ENCODE results near the gene COL15A1. TPM values are rescaled to one million over a fixed set of nuclear protein-coding genes. Genes with fewer than 3 reads are reported as not detected.

The COL15A1 gene
- total and polyA plus RNA-seq, 2 donors (not counting 1 experiment from before 2014, with no cell fraction given) = not detected

DNA sequence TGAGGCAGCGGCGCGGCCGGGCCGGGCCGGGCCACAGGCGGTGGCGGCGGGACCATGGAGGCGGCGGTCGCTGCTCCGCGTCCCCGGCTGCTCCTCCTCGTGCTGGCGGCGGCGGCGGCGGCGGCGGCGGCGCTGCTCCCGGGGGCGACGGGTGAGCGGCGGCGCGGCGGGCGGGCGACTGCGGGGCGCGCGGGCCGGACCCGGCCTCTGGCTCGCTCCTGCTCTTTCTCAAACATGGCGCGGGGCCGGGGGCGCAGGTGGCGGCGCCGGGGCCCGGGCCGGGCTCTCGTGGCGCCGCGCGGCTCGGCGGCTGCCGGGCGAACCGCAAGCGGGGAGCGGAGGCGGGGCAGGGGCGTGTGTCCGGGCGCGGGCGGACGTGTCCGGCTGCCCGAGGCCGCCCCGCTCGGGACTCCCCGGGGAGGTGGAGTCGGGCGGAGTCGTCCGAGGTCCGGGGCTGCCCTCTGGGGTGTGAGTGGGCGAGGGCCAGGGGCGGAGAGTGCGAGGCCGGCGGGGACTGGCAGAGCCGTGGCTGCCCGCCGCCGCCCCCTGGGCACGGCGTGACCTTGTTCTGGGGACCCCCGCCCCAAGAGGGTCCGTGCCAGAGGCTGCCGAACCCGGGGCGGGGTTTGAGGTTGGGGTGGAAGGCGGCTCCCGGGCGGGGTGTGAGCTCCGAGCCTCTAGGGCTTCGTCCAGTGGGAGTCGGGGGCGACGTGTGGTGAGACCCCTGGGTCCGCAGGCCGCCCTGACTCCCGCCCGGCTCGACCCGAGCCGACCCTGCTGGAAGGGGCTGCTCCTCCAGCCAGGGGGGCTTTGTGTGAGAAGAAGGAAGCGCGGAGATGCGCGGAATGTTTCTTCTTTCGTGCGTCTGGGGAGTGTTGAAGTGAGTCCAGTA is 161.7 kb downstream of the COL15A1 start:
- ATAC-seq (ENCODE audit: low read depth) (peak; percentile 19), DNase-seq (peak; percentile 58)
- Histone ChIP-seq H3K4me1 (ENCODE audit: control insufficient read depth in 2 of 2, insufficient read depth in 2 of 2, low read length in 2 of 2) (peaks cover 43 to 48% of the 10 kb centered on the region in 2 donors), H3K9me3 (ENCODE audit: control extremely low read depth in 1 of 3, control insufficient read depth in 2 of 3, insufficient read depth in 1 of 3, low read length in 2 of 3) (no peaks in the 10 kb centered on the region), H3K27ac (ENCODE audit: low read length in 2 of 2) (peak overlapping the region; percentile 16 to 74), H3K27me3 (replicated peaks in 1 of 4; ENCODE audit: control extremely low read depth in 1 of 4, control insufficient read depth in 3 of 4, insufficient read depth in 4 of 4, low read length in 3 of 4) (no peaks in the 10 kb centered on the region), H3K9ac (ENCODE audit: low read length) (peak overlapping the region; percentile 80), H3K4me3 (ENCODE audit: control extremely low read depth in 1 of 5, extremely low read depth in 1 of 5, insufficient read depth in 1 of 5, low read depth in 2 of 5, low read length in 4 of 5) (peak overlapping the region; percentile 64 to 87 (median 79)), H2AFZ (ENCODE audit: insufficient read depth, low read depth, low read length, poor library complexity, severe bottlenecking) (peak overlapping the region; percentile 48), H3K4me2 (replicated peaks; ENCODE audit: low read depth, low read length, poor library complexity, severe bottlenecking) (peak overlapping the region; percentile 94), H3K79me2 (ENCODE audit: control insufficient read depth, insufficient read depth, low read length) (peaks cover 50% of the 10 kb centered on the region), H3K36me3 (replicated peaks in 1 of 2; ENCODE audit: control extremely low read depth in 1 of 2, control insufficient read depth in 1 of 2, extremely low read depth in 1 of 2, insufficient read depth in 2 of 2, low read length in 1 of 2) (no peaks in the 10 kb centered on the region), H4K20me1 (ENCODE audit: control insufficient read depth, insufficient read depth, low read length, poor library complexity, severe bottlenecking) (no peaks in the 10 kb centered on the region)
- intact Hi-C loops (cut with micrococcal nuclease) = loop anchor here (1.0 to 2.0 kb wide), 2 partner anchors 14 to 715 kb away; partner anchors contain the start of gene NR4A3
- Mint-ChIP-seq H3K9me3 (ENCODE audit: insufficient read depth) (no peaks in the 10 kb centered on the region), H3K27me3 (no peaks in the 10 kb centered on the region), H3K4me3 (peak overlapping the region; percentile 87), H3K4me1 (peaks cover 56% of the 10 kb centered on the region), H3K27ac (peak overlapping the region; percentile 88)
- ChIA-PET POLR2A (interaction anchor here (1.0 to 3.1 kb wide), 6 partner anchors 7 to 47 kb away, joined by 3 to 13 read pairs (median 5); no protein-coding TSS in a partner anchor), CTCF (interaction anchor here (0.7 to 8.3 kb wide), 11 partner anchors 11 to 719 kb away, joined by 3 to 82 read pairs (median 5); no protein-coding TSS in a partner anchor)
- WGBS (ENCODE audit: insufficient coverage) = under 1% methylated on average over 118 of the region's 118 CpGs
- TF ChIP-seq, protein P1, sequence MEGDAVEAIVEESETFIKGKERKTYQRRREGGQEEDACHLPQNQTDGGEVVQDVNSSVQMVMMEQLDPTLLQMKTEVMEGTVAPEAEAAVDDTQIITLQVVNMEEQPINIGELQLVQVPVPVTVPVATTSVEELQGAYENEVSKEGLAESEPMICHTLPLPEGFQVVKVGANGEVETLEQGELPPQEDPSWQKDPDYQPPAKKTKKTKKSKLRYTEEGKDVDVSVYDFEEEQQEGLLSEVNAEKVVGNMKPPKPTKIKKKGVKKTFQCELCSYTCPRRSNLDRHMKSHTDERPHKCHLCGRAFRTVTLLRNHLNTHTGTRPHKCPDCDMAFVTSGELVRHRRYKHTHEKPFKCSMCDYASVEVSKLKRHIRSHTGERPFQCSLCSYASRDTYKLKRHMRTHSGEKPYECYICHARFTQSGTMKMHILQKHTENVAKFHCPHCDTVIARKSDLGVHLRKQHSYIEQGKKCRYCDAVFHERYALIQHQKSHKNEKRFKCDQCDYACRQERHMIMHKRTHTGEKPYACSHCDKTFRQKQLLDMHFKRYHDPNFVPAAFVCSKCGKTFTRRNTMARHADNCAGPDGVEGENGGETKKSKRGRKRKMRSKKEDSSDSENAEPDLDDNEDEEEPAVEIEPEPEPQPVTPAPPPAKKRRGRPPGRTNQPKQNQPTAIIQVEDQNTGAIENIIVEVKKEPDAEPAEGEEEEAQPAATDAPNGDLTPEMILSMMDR (IDR thresholded peaks at IDR 0.05) = no peak
- no peak for TF ChIP-seq EZH2 (IDR thresholded peaks at IDR 0.05; ENCODE audit: borderline replicate concordance, insufficient read depth, low read depth, low read length, poor library complexity, severe bottlenecking)
